HG02571 (cell line): ENCODE results near the gene KAT8.
"Not testable (repeated sequence)": the region's sequence is repeated elsewhere in the genome, so short reads cannot be mapped to it uniquely, and the experiment has no call there.

Source experiments
- ATAC-seq: cut with Tn5 transposase; IDR thresholded peaks from one replicate; pipeline ENCODE4 v1.9.1; 2021; ENCODE audit warnings: mild to moderate bottlenecking, moderate library complexity; ENCODE audit not compliant: unreplicated experiment

KAT8 gene

DNA sequence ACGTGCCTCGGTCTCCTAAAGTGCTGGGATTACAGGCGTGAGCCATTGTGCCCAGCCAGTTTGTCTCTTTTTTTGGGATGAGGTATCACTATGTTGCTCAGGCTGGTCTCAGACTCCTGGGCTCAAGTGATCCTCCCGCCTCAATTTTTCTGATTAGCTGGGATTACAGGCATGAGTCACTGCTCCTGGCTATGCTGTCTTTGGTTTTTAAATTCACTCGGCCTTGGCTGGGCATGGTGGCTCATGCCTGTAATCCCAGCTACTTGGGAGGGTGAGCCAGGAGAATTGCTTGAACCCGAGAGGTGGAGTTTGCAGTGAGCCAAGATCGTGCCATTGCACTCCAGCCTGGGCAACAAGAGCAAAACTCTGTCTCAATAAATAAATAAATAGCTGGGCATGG, 27.0 kb downstream of the KAT8 start:
- ATAC-seq: not testable (repeated sequence)

DNA sequence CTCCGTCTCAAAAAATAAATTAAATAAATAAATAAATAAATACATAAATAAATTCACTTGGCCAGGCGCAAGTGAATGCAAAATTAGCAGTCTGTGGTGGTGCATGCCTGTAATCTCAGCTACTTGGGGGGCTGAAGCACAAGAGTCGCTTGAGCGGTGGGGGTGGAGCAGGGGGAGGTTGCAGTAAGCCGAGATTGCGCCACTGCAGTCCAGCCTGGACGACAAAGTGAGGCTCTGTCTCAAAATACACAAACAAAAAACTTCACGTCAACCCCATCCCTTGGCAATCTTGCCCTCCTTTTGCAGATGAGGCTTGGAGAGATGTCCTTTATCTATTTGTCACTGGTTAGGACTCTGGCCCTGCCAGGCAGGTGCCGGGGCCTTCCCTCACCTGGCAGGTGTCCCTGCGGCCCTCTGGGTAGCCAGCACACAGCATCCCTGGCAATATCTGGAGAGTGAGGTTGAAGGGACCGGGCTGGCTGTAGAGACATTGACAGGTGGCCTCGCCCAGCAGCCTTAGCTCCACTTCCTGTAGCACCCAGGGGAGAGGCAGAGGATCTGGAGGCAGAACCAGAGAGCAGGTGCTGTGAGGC, 28.0 kb downstream of the KAT8 start:
- no peak for ATAC-seq

DNA sequence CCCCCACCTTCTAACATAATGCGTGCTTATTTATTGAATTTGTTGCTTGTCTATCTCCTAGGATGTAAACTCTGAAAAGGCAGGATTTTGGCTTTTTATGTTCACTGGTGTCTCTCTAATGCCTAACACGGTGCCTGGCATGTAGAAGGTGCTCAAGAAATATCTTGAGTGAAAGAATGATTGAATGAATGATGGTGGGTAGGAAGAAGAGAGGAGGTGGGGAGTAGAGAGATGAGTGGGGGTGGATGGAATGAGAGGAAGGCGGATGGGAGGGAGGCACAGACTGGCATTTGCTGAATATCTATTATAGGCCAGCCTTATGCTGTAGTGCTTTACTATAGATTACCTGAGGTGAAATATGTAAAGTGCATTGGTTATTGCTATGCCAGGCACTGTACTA, 30.1 kb downstream of the KAT8 start:
- no peak for ATAC-seq

DNA sequence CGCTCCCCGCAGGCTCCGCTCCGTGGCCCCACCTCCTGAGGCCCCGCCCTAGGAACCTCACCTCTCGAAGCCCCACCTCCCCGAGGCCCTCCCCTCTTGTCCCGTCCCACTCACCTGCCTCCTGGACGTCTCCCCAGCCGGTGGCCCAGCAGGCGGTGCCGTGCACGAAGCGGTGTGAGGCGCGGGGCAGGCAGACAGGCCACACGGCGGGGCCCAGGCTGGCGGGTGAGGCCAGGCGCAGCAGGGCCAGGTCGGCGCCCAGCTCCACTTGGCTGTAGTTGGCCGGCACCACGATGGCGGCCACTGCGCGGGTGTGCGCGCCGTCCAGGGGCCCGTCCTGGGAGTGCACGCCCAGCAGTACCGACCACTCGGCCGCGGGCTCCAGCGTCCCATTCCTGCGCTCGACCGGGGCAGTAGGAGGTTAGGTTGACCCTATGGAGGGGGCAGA, 30.8 kb downstream of the KAT8 start:
- ATAC-seq: no peak

DNA sequence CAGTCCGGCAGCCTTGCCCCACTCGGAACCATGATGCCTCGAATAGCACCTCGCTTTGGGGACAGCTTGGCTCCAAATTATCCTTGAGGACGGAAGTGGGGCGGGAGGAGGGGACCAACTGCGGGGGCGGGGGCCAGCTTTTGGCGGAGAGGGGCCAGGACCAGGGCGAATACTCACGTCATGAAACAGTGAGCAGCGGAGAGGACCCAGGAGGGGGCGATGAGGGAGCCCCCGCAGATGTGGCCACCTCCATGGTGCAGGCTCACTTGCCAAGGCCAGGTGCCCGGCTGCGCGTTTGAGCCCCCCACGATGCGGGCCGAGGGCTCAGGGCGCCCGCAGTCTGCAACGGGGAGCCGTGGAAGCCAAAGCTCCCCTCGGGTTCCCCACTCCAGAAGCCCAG, 31.4 kb downstream of the KAT8 start:
- no peak for ATAC-seq

DNA sequence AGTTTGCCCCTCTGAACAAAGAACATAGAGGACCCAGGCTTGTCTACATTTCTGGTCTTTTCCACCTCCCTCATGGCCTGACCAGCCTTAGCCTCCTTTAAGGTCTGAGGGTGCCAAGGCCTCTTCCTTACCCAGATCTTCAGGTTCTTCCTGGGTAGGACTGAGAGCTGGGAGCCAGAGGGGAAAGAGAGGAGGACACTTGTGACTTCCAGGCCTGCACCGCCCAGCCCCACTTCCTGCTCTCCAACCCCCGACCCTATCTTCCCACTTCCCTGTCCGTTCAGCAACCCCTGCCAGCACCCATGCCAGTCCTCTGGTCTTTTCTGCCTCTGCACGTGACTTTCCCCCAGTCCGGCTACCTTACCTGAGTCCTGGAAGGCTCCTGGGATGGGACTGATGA, 31.9 kb downstream of the KAT8 start:
- no peak for ATAC-seq

DNA sequence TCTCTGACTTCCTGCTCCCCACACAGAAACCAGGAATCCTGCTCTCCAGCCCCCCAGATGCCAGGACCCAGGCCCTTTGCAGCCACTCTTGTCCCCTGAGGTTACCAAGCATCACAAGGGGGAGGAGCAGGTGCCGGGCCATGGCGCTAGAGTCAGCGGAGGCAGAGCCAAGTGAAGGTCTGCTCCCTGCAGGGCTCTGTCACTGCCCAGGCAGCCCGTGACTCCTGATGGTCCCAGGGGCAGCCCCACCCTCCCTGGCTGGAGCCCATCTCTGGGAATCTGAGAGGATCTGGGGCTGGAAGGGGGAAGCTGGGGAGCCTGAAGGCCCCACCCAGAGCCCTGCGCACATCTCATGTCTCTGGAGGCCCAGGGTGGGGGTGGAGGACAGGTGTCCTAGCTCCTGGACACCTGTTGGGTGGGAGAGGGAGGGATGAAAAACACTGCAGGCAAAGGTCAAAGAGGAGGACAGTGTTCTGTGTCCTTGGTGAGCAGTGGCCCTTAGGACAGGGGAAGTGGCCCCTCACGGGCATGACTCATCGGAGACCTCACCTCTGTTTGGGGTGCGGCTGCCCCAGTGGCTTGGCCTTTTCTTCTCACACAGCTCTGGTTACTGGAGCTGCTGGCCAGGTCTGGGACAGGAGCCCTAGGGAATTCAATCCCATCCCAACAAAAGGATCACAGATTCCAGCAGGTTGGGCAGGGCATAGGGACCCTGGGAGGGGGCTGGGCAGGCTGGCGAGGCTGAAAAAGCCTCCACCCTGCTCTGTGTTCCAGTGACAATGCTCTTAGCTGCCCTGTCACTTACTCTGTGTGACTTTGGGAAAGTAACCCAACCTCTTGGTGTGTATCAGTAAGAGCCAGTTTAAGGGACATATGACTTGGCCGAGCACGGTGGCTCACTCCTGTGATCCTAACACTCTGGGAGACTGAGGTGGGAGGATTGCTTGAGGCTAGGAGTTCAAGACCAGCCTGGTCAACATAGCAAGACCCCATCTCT, 32.7 kb downstream of the KAT8 start, which contains the start of gene PRSS36:
PRSS36 (minus strand) TSS at position 173 of the 997 bp plus-strand sequence; CDS start at position 142, 31 bp downstream.
- no peak for ATAC-seq

DNA sequence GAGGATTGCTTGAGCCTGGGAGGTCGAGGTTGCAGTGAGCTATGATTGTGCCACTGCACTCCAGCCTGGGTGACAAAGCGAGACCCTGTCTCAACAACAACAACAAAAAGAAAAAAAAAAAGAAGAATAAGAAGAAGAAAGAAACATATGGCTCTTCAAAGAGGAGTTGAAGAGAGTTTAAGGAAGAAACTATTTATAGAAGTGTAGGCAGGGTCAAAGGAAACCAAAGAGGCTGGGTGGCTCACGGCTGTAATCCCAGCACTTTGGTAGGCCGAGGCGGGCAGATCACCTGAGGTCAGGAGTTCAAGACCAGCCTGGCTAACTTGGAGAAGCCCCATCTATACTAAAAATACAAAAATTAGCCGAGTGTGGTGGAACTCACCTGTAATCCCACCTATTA, 33.5 kb downstream of the KAT8 start:
- ATAC-seq: not testable (repeated sequence)

DNA sequence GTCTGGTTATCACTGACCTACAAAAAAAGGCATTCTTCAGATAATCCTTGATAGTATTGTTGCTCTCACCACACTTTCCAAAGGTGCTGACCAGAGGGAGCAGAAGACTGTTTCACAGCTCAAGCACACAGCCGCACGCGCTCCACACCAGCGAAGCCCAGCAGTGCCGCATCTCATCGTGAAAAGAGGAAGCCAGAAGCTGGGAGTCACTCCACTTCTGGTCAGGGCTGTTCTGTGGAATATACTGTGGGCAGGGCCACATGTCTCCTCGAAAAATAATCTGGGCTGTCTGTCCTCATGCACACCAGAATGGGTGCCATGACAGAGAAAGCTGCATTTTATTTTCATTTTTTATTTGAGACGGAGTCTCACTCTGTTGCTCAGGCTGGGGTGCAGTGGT, 39.7 kb downstream of the KAT8 start:
- no peak for ATAC-seq

DNA sequence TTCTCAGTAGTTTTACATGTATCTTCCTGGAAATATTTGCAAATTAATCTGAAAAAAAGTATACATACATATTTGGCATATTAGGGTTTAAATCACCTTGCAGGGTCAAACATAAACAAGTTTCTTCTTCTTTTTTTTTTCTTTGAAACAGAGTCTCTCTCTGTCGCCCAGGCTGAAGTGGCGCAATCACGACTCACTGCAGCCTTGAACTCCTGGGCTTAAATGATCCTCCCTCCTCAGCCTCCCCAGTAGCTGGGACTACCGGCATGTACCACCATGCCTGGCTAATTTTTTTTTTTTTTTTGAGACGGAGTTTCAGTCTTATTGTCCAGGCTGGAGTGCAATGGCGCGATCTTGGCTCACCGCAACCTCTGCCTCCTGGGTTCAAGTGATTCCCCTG, 49.9 kb downstream of the KAT8 start:
- ATAC-seq: no peak

DNA sequence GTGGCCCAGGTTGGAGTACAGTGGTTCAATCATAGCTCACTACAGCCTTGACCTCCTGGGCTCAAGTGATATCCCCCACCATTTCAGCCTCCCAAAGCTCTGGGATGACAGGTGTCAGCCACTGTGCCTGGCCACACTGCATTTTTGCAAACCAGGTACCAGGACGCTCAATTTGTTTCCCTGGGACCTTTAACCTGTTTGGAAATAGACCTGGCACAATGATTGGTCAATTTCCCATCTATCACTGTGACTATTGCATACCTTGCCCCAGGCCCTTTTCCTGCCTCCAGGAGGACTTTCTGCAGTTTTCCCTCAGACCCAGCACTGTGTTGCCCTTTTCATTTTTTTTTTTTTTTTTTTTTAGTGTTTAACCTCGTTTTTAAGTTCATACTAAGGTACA, 51.4 kb downstream of the KAT8 start:
- no peak for ATAC-seq

DNA sequence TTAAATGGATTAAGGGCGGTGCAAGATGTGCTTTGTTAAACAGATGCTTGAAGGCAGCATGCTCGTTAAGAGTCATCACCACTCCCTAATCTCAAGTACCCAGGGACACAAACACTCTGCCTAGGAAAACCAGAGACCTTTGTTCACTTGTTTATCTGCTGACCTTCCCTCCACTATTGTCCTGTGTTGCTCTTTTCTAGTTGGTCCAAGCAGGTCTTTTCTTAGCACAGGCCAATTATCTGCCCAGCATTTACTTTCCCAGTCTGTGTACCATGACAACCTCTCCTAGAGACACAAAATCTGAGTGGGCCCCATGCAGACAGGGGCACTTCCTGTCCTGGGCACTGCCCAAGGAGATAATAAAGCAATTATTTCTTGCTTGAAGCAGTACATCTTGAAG, 52.6 kb downstream of the KAT8 start:
- not testable (repeated sequence) for ATAC-seq

DNA sequence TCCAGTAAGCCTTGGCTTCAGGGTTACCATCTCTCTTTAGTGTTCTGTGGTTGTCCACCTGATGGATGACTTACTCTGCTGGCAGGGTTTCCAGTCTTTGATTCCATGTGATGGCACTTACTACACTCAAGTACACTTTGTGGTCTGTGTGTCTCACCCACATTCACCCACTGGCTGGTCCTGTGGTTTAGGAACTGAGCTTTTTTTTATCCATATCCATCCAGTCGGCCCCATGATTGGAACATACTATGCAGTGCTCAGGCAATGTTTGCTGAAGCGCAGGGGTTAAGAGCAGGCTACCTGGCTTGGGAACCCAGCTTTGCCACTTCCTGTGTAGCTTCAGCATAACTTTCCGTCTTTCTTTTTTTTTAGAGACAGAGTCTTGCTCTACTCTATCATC, 59.7 kb downstream of the KAT8 start:
- ATAC-seq: no peak

DNA sequence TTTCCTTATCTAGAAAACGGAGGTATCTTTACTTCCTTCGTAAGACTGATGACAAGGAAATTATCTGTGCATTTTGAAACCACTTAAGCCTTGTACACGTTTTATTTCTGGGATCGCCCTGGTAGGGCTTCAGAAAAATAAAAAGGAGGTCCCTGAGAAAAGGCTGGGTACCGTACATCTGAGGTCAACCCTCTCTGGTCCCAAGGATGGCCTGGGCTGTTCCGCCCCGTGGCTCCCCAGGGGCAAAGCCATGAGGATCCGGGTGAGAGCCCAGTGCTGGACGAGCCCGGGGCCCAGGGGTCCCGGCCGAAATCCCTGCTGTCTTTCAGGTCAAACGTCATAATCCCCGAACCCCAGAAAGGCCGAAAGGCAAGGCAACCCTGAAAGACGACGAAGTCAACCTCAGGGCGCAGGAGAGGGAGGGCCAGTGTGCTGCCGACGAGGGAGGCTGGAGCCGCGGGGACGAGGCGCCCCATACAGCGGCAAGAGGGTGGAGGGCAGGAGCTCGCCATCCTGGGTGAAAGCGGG, 61.8 kb downstream of the KAT8 start:
- ATAC-seq: no peak

DNA sequence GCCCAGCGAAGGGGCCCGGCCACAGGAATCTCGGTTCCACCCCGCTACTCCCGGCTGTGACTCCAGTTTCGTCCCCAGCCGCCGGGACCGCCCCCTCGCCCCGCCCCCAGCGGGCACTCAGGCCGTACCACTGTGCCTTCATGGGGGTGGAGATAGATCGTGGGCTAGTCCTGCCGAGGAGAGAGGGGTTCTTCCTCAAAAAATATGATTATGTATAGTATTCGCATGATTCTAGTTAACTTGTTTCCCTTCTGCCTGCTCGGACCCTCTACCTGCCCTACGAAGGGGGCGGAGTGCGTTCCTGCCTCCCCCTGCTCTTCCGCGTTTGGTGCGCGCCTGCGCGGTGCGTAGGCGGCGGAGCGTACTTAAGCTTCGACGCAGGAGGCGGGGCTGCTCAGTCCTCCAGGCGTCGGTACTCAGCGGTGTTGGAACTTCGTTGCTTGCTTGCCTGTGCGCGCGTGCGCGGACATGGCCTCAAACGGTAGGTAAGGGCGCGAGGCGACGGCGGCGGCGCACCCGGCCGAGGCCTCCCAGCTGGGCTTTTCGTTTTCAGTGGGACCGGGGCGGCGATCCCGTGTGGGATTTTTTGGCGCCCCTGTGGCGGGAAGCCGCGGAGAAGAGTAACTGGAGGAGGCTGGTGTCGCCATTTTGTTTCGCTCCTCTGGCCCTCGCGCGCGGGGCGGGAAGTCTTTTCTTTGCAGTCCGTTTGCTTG, 62.4 kb downstream of the KAT8 start, which contains the start of gene FUS:
FUS (plus strand) TSS at position 393 of the 713 bp plus-strand sequence; CDS start at position 469, 76 bp downstream.
- peak; percentile 54 for ATAC-seq
